Erythroblast (primary cell): Measurements from ENCODE around the gene SLC39A3.
A peak's percentile ranks its signal among the peaks of the same experiment; 100 is the strongest.
"Not testable (repeated sequence)": the region's sequence is repeated elsewhere in the genome, so short reads cannot be mapped to it uniquely, and the experiment has no call there.

Experiments used
- DNase-seq, 2 experiments: peaks; one replicate each; lab custom pipeline; 2025; lab: John Stamatoyannopoulos, UW
- GATA1 ChIP-seq: IDR thresholded peaks from 2 replicates; pipeline ENCODE4 v1.6.1; 2011; ENCODE audit warnings: low read depth, mild to moderate bottlenecking, control low read depth, low read length, moderate library complexity
- POLR2A ChIP-seq: IDR thresholded peaks from 2 replicates; pipeline ENCODE4 v1.6.1; 2011; ENCODE audit warnings: mild to moderate bottlenecking, low read length

Gene SLC39A3

GRCh38 chr19:2717638-2718541 lies 21.9 kb downstream of the SLC39A3 start:
- no peak for TF ChIP-seq GATA1
- no peak for TF ChIP-seq POLR2A
- DNase-seq = no peak

DNA sequence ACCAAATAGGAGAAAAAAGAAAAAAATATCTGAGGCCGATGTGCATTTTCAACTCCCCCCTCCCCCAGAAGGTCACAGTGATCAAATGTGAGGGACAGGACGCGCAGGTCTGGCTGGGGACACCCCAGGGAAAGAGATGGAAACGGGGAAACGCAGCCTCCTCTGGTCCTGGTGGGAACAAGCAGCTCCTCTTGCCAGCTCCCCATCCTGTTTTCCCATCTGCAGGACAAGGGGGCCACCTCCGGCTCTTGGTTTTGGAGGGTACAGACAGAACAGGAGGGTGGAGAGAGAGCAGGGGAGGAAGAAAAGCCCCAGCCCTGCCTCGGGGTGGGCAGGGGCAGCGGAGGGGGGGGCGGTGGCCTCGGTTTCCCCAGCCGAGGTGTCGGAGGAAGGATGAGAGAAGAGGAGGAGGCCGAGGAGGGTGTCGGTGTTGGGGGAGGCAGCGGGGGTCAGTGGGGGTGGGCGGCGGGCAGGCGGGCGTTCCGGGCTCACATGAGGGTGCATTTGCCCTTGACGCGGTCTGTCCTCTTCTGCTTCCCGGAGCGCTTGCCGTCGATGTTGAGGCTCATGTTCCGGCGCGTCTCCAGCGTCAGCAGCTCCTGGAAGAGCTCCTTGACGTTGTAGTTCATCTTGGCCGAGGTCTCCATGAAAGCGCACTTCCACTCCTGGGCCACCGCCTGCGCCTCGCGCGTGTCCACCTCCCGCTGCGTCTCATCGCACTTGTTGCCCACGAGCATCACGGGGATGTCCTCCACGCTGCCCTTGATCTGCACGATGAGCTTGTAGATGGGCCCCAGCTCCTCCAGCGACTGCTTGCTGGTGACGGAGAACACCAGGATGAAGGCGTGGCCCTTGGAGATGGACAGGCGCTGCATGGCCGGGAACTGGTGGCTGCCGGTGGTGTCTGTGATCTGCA lies 22.8 kb downstream of the SLC39A3 start:
- DNase-seq = no peak
- TF ChIP-seq POLR2A (no peak), GATA1 (no peak)

DNA sequence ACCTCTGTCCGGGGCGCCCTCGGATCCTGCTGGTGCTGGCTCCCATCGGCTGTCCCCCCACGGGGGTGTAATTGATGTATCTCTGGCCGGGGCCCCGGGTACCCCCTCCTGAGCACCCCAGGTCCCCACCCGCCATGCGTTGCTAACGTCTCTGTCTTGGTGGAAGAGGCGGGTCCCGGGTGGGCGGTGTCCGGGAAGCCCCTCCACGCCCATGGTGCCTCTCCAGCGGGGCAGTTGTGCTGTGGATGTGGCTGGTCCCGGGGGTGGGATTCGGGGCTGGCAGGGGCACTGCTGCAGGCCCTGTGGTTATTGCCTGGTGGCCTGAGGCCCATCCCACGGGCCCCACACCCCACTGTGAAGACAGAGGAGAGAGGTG lies 23.6 kb downstream of the SLC39A3 start:
- TF ChIP-seq GATA1 = no peak
- no peak for TF ChIP-seq POLR2A
- no peak for DNase-seq

DNA sequence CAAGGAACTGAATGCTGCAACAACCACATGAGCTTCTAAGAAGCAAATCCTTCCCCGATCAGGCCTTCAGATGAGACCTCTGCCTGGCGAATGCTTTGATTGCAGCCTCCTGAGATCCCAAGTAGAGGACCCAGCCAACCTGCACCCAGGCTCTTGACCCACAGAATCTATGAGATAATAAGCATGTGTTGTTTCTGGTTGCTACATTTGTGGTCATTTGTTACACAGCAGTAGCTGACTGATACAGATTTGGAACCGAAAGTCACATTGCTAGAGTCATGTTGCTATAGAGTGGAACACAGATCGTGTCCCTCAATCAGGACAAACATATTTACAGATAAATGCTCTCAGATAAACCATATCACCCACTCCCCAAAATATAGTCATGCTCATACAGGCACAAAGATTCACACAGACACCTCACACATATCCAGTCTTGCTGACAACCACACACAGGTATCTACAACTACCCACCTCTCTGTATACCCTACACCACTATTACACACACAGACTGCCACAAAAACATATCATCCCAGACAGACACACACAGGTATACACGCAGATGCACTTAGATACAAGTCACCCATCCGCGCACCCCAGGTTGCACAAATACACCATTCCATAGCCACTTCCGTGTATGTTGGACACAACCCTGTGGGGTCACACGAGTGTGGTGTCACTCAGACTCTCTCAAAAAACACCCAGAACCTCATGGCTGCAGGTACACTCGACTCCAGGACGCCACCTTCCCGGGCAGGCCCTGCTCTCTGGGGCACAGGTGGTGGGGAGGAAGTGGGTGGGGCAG lies 24.1 kb downstream of the SLC39A3 start:
- DNase-seq = peak in 1 of 2 experiments; percentile 26
- TF ChIP-seq GATA1 (no peak), POLR2A (no peak)

DNA sequence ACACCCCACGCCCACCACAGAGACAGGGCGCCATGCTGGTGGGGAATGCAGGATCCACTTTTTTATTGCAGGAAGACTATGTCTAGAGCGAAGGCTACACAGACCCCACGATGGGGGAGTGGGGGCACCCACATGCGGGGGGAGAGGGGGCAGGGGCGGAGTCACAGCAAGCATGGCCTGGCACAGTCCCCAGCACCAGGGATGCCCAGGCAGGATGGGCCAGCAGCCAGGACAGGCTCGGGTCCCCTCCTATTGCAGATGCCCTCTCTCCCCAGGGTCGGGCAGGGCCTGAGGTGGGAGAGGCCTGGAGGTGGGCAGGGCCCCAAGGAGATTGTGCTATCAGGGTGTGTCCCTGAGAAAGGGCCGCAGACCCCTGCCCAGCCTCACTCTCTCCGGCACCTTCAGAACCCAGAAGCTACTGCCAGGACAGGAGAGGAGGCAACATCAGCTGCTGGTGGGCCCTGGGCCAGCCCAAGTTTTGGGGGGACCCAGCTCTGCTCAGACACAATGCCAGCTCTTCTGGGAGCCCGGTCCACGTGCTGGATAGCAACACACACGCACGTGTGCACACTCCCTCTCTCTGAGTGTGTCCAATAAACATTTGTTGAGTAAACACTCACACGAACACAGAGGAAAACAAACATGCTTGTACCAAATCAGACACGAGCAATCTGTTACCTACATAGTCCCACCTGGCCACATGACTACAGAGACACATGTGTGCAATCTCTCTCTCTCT lies 25.1 kb downstream of the SLC39A3 start:
- TF ChIP-seq GATA1 = no peak
- no peak for TF ChIP-seq POLR2A
- no peak for DNase-seq

- not testable (repeated sequence) for DNase-seq
These were observed 25.7 kb downstream of the SLC39A3 start for GRCh38 chr19:2714102-2714501.

DNA sequence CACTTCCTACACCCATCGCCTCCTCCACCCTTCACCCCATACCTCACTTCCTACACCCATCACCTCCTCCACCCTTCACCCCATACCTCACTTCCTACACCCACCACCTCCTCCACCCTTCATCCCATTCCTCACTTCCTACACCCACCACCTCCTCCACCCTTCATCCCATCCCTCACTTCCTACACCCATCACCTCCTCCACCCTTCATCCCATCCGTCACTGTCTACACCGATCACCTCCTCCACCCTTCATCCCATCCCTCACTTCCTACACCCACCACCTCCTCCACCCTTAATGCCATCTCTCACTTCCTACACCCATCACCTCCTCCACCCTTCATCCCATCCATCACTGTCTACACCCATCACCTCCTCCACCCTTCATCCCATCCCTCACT lies 26.6 kb downstream of the SLC39A3 start:
- DNase-seq = not testable (repeated sequence)

DNA sequence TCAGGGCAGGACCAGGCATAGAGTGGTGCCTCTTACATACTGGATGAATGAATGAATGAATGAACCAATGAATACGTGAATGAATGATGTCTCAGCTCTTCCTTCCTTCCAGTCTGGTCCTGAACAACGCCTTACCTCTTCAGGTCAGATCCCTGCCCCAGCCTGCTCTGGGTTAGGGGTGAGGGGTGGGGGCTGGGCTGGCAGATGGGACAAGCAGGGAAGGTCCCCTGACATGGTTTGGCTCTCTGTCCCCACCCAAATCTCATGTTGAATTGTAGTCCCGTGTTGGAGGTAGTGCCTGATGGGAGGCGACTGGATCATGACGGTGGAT lies 28.0 kb downstream of the SLC39A3 start:
- TF ChIP-seq POLR2A = no peak
- no peak for TF ChIP-seq GATA1
- DNase-seq = no peak

DNA sequence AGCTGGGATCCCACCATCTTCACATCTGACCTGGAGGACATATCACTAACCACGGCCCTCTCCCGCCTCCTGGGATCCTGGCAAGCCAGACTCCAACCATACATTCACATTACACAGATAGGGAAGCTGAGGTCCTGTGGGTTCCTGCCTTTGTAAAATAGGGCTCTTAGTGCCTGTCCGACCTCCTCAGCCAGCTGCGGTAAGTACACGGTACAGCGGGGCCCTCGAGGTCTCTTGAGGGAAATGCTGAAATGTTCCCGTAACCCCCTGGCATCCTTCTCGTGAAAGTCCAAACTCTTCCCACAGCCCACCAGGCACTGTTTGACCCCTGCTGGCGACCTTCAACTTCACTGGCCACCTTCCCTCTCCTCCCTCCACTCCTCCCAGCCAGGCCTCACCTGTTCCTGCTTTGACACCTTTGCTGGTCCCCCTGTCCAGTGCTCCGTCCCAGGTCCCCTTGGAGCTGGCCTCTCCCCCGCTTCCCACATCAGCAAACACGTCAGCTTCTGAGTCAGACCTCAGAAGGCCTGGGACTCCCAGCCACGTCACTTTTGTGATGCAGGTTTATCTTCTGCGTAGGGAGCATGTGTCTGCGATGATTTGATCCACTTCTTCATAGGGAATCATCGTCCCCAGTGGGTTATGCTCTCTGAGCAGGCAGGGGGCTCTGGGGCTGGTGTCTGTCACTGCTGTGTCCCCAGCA lies 28.5 kb downstream of the SLC39A3 start:
- no peak for DNase-seq
- TF ChIP-seq GATA1 = no peak
- no peak for TF ChIP-seq POLR2A

DNA sequence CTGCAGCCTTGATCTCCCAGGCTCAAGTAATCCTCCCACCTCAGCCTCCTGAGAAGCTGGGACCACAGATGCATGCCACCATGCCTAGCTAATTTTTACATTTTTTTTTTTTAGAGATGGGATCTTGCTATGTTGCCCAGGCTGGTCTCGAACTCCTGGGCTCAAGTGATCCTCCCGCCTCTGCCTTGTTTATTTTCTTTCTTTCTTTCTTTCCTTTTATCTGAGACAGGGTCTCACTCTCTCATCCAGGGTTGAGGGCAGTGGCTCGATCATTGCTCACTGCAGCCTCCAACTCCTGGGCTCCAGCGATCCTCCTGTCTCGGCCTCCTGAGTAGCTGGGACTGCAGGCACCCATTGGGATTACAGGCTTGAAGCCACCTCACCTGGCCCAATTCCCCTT lies 33.6 kb downstream of the SLC39A3 start:
- DNase-seq = no peak
- TF ChIP-seq GATA1 (no peak), POLR2A (no peak)

GRCh38 chr19:2703691-2704216 lies 36.1 kb downstream of the SLC39A3 start:
- no peak for DNase-seq

DNA sequence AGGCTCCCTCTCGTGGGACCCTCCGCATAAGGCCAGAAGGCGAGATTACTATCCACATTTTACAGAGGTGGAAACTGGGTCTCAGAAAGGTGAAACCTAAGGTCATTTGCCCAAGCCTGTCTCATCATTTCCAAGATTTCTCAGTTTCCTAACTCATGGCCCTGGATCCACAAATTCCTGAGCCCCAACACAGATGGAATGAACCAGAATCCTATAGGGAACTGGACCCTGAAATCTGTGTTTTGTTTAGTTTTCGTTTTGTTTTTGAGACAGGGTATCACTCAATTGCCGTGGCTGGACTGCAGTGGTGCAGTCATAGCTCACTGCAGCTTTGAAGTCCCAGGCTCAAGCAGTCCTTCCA lies 36.8 kb downstream of the SLC39A3 start:
- no peak for DNase-seq
- no peak for TF ChIP-seq GATA1
- no peak for TF ChIP-seq POLR2A

More at GRCh38 chr19:2703691-2704216, 36.1 kb downstream of the SLC39A3 start:
- TF ChIP-seq GATA1 = no peak
- TF ChIP-seq POLR2A = no peak
